Neural crest cell (in vitro differentiated cells): ENCODE results near the gene DUSP3. TPM values are rescaled to one million over a fixed set of nuclear protein-coding genes. Genes with fewer than 3 reads are reported as not detected.

ENCODE experiments used
- DNase-seq: peaks from one replicate; pipeline ENCODE4 v3.0.0; 2021; ENCODE audit warnings: low read depth, mixed read lengths, low spot score
- H3K27ac Mint-ChIP-seq: one replicate; pipeline ENCODE4 v1.8.0; 2021; ENCODE audit warnings: mild to moderate bottlenecking, mixed read lengths; ENCODE audit not compliant: unreplicated experiment
- H3K27me3 Mint-ChIP-seq: 2 replicates; pipeline ENCODE4 v1.8.0; 2021; ENCODE audit warnings: low read depth, mild to moderate bottlenecking, mixed read lengths
- H3K36me3 Mint-ChIP-seq: 2 replicates; pipeline ENCODE4 v1.8.0; 2021; ENCODE audit warnings: low read depth, mild to moderate bottlenecking, mixed read lengths
- H3K4me1 Mint-ChIP-seq: 2 replicates; pipeline ENCODE4 v1.8.0; 2021; ENCODE audit warnings: mixed read lengths
- H3K4me3 Mint-ChIP-seq: one replicate; pipeline ENCODE4 v1.8.0; 2021; ENCODE audit warnings: mild to moderate bottlenecking, mixed read lengths
- H3K9me3 Mint-ChIP-seq: 2 replicates; pipeline ENCODE4 v1.8.0; 2021; ENCODE audit warnings: mixed read lengths
- total RNA-seq: library from RNA; stranded (reverse); gene quantifications from 2 replicates; pipeline ENCODE4 v1.2.1, GENCODE V29; 2021
- TF ChIP-seq, protein P1 (sequence below): fragments of 200-600 bp; sonication (generic); conservative IDR thresholded peaks from 2 replicates; pipeline ENCODE4 v1.5.0; 2021; ENCODE audit warnings: antibody characterized with exemption, mild to moderate bottlenecking

Gene DUSP3
- total RNA-seq, 1 donor from 2014 or later: 33.3 TPM

DNA sequence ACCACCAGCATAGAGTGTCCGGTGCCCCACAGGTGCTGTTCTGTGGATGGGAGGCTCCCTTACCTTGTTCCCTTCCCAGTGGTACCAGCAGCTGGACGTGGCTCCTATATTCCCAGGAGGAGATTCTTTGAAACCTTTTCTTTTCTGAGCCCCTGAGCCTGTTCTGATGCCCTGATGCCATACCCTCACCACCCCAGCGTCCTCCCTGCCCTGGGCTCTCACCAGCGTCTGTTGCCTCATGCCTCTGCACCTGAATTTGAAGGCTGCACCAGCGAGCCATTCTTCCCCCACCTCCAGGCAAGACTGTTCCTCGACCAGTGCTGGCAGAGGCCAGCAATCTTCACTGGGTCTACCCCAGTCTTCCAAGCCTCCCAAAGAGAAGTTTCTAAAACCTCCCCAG is 20.7 kb downstream of the DUSP3 start:
- H3K36me3 Mint-ChIP-seq: no peaks in the 10 kb centered on the region
- H3K4me3 Mint-ChIP-seq: no peak overlapping the region
- H3K9me3 Mint-ChIP-seq: no peaks in the 10 kb centered on the region
- DNase-seq: no peak
- H3K4me1 Mint-ChIP-seq: peaks cover 37% of the 10 kb centered on the region
- peaks cover 5% of the 10 kb centered on the region for H3K27me3 Mint-ChIP-seq
- H3K27ac Mint-ChIP-seq: peak overlapping the region; percentile 6
- TF ChIP-seq, protein P1, sequence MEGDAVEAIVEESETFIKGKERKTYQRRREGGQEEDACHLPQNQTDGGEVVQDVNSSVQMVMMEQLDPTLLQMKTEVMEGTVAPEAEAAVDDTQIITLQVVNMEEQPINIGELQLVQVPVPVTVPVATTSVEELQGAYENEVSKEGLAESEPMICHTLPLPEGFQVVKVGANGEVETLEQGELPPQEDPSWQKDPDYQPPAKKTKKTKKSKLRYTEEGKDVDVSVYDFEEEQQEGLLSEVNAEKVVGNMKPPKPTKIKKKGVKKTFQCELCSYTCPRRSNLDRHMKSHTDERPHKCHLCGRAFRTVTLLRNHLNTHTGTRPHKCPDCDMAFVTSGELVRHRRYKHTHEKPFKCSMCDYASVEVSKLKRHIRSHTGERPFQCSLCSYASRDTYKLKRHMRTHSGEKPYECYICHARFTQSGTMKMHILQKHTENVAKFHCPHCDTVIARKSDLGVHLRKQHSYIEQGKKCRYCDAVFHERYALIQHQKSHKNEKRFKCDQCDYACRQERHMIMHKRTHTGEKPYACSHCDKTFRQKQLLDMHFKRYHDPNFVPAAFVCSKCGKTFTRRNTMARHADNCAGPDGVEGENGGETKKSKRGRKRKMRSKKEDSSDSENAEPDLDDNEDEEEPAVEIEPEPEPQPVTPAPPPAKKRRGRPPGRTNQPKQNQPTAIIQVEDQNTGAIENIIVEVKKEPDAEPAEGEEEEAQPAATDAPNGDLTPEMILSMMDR: no peak

DNA sequence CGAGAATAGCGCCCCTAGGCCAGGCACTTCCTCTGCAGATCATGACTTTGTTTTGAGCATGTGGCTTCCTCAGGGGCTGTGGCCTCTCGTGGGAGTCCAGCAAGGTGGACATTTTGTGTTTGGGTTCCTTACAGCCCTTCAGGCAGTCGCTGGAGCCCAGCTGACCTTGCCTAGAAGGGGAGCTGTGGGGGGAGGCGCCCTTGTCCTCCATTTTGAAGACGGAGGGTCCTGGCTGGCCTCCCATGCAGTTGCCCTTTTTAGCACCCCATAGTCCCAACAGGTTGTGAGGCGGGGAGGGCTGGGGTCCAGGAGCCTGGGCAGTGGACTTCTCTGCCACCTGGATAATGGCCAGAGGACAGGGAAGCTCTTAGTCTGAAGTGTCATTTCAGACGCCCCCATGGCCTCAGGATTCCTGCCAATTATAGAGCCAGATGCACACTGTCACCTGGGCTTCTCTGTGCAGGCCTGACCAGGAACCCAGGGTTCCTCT is 21.6 kb downstream of the DUSP3 start:
- H3K4me1 Mint-ChIP-seq: peaks cover 37% of the 10 kb centered on the region
- no peak overlapping the region for H3K4me3 Mint-ChIP-seq
- H3K27me3 Mint-ChIP-seq: peaks cover 5% of the 10 kb centered on the region
- DNase-seq: no peak
- H3K27ac Mint-ChIP-seq: no peak overlapping the region
- TF ChIP-seq, protein P1: no peak
- no peaks in the 10 kb centered on the region for H3K36me3 Mint-ChIP-seq
- H3K9me3 Mint-ChIP-seq: no peaks in the 10 kb centered on the region

DNA sequence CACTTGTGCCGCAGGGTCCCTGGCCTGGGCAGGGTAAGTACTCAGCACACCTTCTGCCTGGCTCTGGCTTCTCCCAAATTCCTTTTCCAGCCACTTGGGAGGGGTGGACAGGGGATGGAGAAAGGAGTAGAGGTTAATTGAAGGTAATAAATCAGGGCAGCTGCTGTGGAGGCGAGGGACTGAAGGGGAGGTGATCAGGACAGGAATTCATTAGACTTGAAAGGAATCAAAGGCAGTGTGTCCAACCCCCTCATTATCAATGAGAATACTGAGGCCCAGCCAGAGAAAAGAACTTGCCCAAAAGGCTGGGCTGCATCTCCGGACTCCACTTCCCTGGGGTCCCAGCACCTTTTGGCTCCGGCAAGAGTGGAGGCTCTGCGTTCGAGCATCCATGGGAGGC is 22.6 kb downstream of the DUSP3 start:
- TF ChIP-seq, protein P1: no peak
- Mint-ChIP-seq H3K9me3 (no peaks in the 10 kb centered on the region), H3K4me3 (no peak overlapping the region), H3K27me3 (peaks cover 5% of the 10 kb centered on the region), H3K27ac (no peak overlapping the region), H3K36me3 (no peaks in the 10 kb centered on the region), H3K4me1 (peaks cover 37% of the 10 kb centered on the region)
- no peak for DNase-seq

DNA sequence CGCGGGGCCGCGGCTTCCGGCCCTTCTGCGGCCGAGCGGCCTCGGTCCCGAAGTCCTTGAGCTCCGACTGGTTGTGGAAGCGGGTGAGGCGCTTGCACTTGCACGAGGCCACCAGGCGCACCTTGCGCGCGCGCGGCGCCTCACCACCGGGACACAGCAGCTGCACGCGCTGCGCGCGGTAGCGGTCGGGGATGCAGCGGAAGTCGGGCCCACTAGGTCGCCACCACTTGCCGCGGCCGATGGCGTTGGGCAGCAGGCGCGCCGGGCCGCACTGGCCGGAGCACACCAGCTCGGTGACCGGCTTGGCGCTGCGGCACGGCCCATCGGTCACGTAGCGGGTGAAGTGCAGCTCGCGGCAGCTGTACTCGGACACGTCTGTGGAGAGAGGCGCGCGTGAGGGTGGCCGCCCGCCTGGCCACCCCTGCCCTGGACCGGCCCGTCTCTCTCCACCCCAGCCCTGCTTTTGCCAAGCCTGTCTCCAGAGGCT is 23.3 kb downstream of the DUSP3 start:
- DNase-seq: no peak
- no peaks in the 10 kb centered on the region for H3K9me3 Mint-ChIP-seq
- peaks cover 5% of the 10 kb centered on the region for H3K27me3 Mint-ChIP-seq
- TF ChIP-seq, protein P1: no peak
- no peak overlapping the region for H3K27ac Mint-ChIP-seq
- no peak overlapping the region for H3K4me3 Mint-ChIP-seq
- no peaks in the 10 kb centered on the region for H3K36me3 Mint-ChIP-seq
- peaks cover 34% of the 10 kb centered on the region for H3K4me1 Mint-ChIP-seq

DNA sequence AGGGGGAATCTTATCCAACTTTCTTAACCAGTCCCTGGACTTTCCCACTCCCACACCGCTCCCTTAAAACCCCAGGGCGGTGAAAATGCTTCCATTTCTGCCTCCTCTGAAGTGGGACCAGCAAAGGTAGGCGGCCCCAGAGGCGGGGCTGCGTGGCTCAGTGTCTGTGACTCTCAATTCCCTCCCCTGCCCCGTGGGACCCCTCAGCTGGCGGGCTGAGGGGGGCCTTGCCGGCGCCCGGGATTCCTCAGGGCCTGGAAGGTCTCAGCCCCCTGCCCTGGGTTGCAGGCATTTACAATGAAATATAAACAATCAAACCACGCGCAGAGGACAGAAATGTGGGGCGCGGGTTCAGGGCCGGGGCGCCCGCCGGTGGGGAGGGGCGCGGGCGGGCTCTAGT is 23.8 kb downstream of the DUSP3 start:
- peaks cover 29% of the 10 kb centered on the region for H3K4me1 Mint-ChIP-seq
- H3K27ac Mint-ChIP-seq: no peak overlapping the region
- H3K4me3 Mint-ChIP-seq: no peak overlapping the region
- TF ChIP-seq, protein P1: no peak
- DNase-seq: no peak
- H3K9me3 Mint-ChIP-seq: no peaks in the 10 kb centered on the region
- H3K27me3 Mint-ChIP-seq: peaks cover 5% of the 10 kb centered on the region
- no peaks in the 10 kb centered on the region for H3K36me3 Mint-ChIP-seq
